Endothelial cell of umbilical vein (primary cell): Measurements from ENCODE around the gene GYPC.
"Not testable (repeated sequence)": the region's sequence is repeated elsewhere in the genome, so short reads cannot be mapped to it uniquely, and the experiment has no call there.

Source experiments
- POLR2A ChIP-seq: IDR thresholded peaks from 2 replicates; pipeline ENCODE4 v1.6.1; 2012; ENCODE audit warnings: low read depth, mild to moderate bottlenecking, control low read depth, low read length
- POLR2AphosphoS5 ChIP-seq: IDR thresholded peaks from 2 replicates; pipeline ENCODE4 v1.6.1; 2012; ENCODE audit warnings: low read depth, mild to moderate bottlenecking, control low read depth, low read length, moderate library complexity; ENCODE audit not compliant: insufficient read depth
- TF ChIP-seq, protein P1 (sequence below), 2 donors: IDR thresholded peaks; 1 replicate in 1 of 2; 2 replicates in 1 of 2; pipeline ENCODE4 v1.5.1; 2011; ENCODE audit warnings: low read length in 2 of 2, mild to moderate bottlenecking in 2 of 2, moderate library complexity in 2 of 2, control low read depth in 1 of 2, inconsistent platforms in 1 of 2, low read depth in 1 of 2; ENCODE audit not compliant: insufficient read depth in 1 of 2; ENCODE audit errors: extremely low read depth in 1 of 2

DNA sequence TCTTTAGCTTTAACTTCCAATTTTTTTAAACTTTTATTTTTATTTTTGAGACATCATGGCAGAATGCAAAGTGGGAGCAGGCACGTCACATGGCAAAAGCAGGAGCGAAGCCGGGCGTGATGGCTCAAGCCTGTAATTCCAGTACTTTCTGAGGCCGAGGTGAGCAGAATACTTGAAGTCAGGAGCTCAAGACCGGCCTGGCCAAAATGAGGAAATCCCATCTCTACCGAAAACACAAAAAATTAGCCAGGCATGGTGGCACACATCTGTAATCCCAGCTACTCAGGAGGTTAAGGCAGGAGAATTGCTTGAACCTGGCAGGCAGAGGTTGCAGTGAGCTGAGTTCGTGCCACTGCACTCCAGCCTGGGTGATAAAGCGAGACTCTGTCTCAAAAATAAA is 14.7 kb upstream of the GYPC start:
- TF ChIP-seq, protein P1, sequence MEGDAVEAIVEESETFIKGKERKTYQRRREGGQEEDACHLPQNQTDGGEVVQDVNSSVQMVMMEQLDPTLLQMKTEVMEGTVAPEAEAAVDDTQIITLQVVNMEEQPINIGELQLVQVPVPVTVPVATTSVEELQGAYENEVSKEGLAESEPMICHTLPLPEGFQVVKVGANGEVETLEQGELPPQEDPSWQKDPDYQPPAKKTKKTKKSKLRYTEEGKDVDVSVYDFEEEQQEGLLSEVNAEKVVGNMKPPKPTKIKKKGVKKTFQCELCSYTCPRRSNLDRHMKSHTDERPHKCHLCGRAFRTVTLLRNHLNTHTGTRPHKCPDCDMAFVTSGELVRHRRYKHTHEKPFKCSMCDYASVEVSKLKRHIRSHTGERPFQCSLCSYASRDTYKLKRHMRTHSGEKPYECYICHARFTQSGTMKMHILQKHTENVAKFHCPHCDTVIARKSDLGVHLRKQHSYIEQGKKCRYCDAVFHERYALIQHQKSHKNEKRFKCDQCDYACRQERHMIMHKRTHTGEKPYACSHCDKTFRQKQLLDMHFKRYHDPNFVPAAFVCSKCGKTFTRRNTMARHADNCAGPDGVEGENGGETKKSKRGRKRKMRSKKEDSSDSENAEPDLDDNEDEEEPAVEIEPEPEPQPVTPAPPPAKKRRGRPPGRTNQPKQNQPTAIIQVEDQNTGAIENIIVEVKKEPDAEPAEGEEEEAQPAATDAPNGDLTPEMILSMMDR (IDR thresholded peaks at IDR 0.05; ENCODE audit: extremely low read depth in 1 of 2, insufficient read depth in 1 of 2, low read depth in 1 of 2, low read length in 2 of 2), result not testable (repeated sequence)
- not testable (repeated sequence) for TF ChIP-seq POLR2AphosphoS5, POLR2A
